ENCODE results near the gene CLIP3.
"Not testable (repeated sequence)": the region's sequence is repeated elsewhere in the genome, so short reads cannot be mapped to it uniquely, and the experiment has no call there.

CLIP3 gene

DNA sequence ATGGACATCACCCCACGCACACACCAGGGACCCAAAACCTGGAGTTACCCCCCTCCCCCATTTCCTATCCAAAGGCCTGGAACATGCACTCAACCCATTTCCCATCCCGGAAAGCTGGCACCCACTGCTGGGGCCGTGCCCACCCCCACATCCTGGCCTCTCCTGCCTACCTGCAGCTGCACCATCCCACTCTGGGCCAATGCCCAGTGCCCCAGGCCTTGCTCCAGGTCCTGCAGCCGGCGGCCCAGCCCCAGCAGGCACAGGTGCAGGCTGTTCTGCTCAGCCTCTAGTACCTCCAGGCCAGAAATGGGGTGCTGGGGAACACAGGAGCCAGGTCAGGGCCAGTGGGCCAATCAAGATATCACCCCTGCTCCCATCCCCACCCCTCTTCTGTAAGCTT is 25.7 kb downstream of the CLIP3 start:
- no peak for DNase-seq (ENCODE audit: low spot score)

DNA sequence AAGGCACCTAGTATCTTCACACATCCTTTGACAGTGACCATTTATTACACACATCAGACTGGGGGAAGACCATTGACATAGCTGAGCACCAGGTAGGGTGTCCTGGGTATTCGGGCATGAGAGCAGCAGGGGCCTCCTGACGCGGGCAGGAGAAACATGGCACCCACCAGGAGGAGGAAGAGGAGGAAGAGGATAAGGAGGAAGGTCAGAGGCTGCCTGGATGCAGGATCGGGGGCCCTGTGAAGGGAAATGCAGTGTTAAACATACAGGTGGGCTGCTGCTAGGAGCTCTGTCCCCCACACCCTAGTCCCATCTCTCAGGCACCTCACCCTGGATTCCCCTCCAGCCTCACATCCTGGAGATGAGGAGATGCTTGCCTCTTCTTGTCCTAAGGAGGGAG is 29.4 kb downstream of the CLIP3 start:
- DNase-seq (ENCODE audit: low spot score), result no peak

DNA sequence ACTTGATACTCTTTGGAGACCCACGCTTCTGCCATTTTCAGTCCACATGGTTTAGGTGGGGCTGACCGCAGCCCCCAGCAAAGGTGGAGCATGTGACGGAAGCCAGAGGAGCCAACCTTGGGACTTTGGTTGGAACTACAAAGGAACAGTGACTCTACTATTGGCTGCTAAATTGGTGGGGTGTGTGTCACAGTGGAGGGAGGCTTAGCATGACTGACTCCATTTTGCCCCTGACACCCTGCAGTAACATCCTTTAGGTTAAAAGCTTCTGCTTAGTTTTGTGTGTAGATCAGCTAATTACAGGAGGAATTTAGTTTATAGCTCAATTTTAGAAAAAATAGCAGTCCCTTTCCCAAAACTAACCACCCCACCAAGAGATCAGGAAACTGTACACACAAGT is 31.1 kb downstream of the CLIP3 start:
- DNase-seq (ENCODE audit: low spot score), result no peak

DNA sequence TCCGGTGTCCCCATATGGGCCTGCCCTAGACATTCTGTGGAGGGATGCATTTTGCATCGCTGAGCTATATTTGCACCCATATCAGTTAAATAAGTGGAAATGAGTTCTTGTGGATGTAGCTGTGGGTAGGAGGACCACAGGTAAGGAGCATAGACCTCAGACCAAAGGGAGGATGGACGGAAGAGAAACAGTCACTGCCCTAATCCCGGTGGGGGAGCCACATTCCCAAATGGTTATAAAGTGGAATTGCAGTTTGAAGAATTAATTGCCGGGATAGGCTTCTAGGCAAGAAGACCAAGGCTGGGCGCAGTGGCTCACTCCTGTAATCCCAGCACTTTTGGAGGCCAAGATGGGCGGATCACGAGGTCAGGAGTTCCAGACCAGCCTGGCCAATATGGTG is 35.9 kb downstream of the CLIP3 start:
- no peak for DNase-seq (ENCODE audit: low spot score)

GRCh38 chr19:35995048-35995993 is 37.4 kb downstream of the CLIP3 start, which contains the start of gene SDHAF1:
SDHAF1 (plus strand) TSS chr19:35995188; CDS start chr19:35995275, 87 bp downstream.
- peak; percentile 96 for DNase-seq (ENCODE audit: low spot score)

DNA sequence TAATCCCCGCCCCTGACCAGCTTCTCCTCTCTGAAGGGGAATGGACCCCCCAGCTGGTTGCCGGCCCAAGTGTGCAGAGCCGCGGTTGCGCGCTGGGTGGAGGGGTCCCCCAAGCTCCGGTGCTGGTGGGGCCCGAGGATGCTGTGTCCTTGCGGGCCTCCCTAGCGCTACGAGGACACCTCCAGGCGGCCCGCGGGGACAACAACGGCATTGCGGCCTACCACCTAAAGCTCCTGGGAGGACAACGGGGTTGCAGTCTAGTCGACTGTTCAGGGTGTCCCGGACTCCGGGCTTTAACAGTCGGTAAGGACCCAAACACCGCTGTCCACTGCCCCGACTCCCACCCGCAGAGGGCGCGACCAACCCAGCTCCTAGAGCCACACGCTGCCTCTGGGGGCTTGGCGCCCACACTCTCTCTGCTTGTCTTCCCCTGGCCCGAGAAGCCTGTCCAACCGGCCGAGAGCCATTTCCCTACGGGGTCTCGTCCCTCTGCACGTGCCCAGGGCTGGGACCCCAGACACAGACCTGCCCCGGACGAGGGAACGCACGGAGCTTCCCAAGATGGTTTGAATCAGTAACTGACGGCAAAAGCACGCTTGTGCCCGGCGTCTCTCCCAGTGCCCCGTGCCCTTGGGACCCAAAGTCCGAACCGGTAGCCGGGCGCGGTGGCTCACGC is 38.6 kb downstream of the CLIP3 start:
- DNase-seq (ENCODE audit: low spot score), result no peak

GRCh38 chr19:35992907-35993765 is 39.5 kb downstream of the CLIP3 start:
- DNase-seq (ENCODE audit: low spot score), result no peak

DNA sequence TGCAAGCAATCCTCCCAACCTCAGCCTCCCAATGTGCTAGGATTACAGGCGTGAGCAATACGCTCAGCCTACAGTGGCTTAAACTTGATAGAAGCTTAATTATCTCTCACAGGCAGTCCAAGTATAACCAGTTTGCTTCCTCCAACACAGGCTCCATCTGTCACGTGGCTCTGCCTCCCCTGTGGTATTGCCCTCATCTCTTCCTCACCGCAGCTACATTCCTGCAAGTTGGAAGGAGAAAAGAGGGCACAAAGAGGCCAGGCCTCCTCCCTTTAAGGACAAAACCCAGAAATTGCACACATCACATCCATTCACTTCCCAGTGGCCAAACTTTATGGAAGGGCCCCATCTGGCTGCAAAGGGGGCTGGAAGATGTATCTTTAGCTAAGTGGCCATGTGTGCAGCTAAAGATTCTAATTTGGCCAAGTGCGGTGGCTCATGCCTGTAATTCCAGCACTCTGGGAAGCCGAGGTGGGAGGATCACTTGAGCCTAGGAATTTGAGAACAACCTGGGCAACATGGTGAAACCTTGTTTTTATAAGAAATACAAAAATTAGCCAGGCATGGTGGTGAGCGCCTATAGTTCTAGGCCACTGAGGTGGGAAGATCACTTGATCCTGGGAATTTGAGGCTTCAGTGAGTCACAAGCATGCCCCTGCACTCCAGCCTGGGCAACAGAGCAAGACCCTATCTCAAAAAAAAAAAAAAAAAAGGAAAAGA is 40.8 kb downstream of the CLIP3 start:
- no peak for DNase-seq (ENCODE audit: low spot score)

DNA sequence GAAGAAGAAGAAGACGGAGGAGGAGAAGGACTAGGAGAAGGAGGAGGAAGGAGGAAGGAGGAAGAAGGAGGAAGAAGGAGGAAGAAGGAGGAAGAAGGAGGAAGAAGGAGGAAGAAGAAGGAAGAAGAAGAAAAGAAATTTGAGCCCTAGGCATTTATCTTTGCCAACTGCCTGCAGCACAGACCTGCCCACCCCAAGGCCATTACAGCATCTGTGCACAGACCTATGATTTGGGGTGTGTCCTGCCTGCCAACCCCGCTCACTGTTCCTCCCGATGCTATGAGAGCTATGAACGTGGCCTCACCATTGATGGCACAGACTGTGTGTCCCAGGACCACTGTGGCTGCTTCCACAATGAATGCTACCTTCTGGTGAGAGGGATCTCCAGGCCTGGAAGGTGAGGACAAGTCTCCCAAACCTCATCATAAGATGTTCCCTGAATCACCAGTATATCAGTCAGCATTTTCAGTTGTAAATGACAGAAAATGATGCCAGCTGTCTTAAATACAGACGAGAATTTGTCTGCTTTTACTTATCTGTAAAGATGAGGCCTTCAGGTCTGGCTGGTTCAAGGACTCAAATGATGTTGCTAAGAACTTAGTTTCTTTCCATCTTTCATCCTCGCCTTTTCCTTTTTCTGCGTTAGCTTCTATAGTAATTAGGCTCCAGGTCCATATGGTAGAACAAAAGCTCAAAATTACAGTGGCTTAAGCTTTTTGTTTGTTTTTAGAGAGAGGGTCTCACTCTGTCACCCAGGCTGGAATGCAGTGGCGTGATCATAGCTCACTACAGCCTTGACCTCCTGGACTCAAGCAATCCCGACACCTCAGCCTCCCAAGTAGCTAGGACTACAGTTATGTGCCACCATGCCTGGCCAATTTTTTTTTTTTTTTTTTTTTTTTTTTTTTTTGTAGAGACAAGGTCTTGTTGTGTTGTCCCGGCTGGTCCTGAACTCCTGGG is 41.6 kb downstream of the CLIP3 start:
- no peak for DNase-seq (ENCODE audit: low spot score)

- DNase-seq (ENCODE audit: low spot score), result no peak
Measured at GRCh38 chr19:35990156-35990555, 42.5 kb downstream of the CLIP3 start.

- no peak for DNase-seq (ENCODE audit: low spot score)
Measured at GRCh38 chr19:35988824-35989223, 43.8 kb downstream of the CLIP3 start.

GRCh38 chr19:35987571-35987896 is 45.1 kb downstream of the CLIP3 start:
- DNase-seq (ENCODE audit: low spot score), result no peak

DNA sequence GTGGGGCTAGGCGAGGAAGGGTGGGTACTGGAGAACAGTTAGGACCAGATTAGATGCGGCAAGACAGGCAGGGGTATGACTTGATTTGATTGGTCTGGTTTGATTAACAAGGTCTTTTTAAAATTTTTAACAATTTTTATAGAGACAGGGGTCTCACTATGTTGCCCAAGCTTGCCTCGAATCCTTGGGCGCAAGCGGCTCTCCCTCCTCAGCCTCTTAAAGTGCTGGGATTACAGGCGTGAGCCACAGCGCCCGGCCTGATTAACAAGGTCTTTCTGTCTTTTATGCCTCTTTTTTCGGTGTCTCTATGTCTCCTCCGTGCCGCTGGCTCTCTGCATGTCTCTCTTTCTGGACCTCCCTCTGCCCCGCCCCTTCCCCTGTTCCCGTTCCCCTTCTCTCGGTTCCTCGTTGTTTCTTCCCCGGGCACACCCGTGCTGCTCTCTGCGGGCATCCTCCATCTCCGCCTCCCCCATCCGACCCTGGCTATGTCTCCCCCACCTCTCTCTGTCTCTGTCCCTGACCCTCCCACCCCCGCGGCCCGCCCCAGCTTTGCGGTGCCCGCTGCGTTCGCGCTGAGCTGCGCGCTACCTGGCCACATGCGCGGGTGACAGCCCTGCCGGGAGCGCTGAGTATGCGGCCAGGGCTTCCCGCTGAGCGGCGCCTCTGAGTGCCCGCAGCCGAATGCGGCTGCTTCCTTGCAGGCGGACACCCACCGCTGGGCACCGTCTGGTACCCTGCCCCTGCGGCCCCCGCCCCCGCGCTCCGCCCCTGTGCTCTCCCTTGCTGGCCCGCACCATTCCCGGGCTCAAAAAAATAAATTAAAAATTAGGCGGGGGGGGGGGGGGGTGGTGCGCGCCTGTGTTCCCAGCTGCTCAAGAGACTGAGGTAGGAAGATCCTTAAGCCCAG is 45.8 kb downstream of the CLIP3 start:
- peak; percentile 18 for DNase-seq (ENCODE audit: low spot score)

DNA sequence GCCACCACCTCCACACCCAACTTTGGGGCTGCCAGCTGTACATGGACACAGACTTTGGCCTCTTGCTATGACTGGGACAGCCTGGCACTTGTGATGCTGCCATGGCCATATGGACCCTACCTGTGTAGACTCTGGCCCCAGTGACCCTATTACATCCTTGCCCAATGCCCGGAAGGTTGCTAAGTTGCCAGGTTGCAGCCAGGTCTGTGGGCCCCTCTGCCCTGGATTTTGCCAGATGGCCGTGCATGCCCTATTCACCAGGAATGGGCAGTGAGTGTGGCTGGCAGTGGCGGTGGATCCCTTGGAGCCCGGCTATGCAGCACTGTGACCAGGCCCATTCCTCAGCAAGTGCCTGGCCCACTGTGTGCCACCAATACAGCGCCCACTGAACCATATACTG is 46.6 kb downstream of the CLIP3 start:
- no peak for DNase-seq (ENCODE audit: low spot score)

- DNase-seq (ENCODE audit: low spot score), result no peak
Measured at GRCh38 chr19:35983177-35983576, 49.5 kb downstream of the CLIP3 start.

- not testable (repeated sequence) for DNase-seq (ENCODE audit: low spot score)
Measured at GRCh38 chr19:35980997-35981396, 51.7 kb downstream of the CLIP3 start.

- DNase-seq (ENCODE audit: low spot score), result no peak
Measured at GRCh38 chr19:35978832-35979365, 53.8 kb downstream of the CLIP3 start.

DNA sequence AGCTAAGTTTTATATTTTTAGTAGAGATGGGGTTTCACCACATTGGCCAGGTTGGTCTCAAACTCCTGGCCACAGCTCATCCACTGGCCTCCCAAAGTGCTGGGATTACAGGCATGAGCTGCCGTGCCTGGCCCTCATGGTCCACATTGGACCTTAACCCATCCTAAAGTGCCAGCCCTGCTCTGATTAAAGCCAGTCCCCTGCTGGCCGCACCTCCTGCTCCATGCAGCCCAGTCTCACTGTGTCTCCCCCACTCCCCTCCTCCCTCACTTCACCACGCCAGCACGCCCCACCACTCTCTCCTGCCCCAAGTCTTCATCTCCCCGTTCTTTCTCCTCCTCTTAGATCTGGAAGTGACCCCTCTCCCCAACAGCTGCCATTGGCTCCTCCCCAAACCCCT is 54.4 kb downstream of the CLIP3 start:
- DNase-seq (ENCODE audit: low spot score), result no peak
